ENCODE measurements around the gene SLITRK5.

Gene SLITRK5

DNA sequence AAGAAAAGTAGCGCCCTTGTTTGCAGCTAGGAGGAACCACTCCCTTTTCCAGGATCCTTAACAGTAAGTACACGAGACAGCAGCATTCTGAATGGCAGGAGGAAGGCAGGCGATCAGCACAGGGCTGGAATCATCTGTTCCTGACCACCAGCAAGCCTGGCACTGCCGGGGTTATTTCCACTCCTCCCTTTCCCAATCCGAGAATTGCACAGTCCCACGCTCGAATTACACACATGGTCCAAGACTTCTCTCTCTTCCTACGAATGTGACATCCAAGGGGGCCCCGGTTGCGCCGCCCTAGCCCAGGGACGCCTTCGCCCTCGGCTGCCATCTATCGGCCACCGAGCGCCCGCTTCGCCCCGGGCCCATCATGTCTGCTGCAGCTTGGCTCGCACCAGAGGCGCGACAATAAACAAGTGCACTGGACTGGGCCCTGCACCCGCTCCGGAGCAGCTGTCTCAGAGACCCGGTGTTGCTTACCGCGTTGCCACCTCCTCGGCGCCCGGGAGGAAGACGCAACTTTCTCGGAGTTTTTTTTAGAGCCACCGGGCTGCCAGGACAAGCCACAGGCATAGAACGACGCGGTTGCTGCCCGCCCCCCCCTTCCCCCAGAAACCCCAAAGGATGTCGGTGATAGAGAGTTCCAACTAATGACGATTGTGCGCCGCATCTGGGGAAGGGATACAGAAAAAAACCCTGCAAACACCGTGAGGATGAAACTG is at the start of gene SLITRK5:
TSS of gene SLITRK5 (plus strand) at position 341 of the 722 bp plus-strand sequence. CDS start 4,018 bp downstream, outside the sequence.
- peak; percentile 82 for DNase-seq

DNA sequence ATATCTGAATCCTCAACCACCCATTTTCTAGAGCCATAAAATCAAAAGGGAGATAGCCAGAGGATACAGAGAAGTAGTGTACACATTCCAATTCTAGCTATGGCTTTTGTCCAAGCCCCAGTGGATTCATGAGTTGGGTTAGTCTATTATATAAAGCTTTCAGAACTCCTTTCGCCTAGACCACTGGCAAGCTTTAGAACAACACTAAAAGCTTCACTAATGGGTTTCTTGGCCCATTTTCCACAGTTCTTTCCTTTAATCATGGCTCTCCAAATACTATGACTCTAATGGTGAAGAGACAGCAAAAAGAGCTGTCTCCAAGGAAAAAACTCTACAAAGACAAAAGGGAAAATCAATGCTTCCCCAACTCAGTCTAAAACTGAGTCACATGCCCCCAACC is 48.2 kb upstream of the SLITRK5 start:
- no peak for DNase-seq

DNA sequence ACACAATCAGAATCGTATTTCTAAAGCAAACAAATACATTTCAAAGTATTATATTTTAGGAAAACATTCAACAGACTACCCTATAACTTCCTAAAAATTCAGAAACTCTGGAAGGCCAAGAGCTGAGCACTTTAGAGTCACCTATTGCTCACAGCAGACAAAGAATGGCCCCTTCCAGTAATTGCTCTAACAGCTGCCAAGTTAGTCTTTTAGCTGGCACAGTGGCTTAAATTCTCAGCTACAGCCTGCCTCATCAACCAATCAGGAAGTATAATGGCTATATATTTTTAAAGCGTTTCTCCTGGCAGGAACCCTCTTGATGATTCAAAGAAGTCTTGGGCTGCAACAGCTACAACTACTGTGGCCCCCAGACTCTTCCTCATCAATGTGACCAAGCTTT is 14.9 kb upstream of the SLITRK5 start:
- DNase-seq, result no peak

- no peak for DNase-seq
Measured at GRCh38 chr13:87661471-87661870, 9.7 kb upstream of the SLITRK5 start.

DNA sequence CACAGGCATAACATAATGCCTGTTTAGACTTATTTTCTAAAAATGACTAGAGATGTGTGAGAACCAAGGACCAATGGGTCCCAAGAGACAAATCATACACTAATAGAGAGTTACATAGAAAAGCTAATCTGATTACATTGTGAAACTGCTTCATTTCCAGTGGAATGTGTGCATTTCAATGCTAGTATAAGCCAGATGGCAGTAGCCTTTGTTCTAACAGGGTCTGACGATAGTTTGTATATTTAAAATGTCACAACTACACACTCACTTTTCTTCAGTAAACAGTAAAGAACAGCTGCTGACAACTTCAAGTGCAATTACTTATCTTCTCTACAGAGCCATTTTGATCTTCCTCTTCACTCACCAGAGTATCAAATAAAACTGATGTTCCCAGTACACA is 4.3 kb upstream of the SLITRK5 start:
- DNase-seq, result no peak

GRCh38 chr13:87667686-87668085 is 3.5 kb upstream of the SLITRK5 start:
- DNase-seq, result no peak

GRCh38 chr13:87669379-87669978 is 1.7 kb upstream of the SLITRK5 start:
- no peak for DNase-seq

GRCh38 chr13:87671753-87672605 is 808 bp downstream of the SLITRK5 start:
- no peak for DNase-seq

DNA sequence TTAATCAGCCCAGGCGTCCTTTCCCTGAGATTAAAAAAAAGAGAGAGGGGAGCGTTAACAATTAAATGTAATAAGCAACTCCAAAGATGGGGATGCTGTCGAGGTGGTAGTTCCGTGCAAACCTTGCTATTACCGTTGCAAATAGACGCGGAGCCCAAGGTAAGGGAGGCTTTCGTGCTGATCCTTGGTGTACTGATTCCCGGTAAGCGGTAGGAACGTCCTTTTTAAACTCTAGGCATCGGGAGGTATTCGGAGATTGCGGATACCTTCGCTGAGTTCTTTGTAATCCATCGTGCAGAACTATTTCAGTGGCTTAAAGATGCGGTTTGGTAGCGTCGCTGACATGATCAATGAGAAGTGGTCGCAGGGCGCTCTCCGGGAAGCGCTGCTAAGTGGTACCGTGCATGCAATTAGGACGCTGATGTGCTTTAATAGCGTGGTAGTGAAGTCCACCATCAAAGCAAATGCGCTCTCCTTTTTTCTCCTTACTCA is 3.1 kb downstream of the SLITRK5 start:
- DNase-seq, result no peak

DNA sequence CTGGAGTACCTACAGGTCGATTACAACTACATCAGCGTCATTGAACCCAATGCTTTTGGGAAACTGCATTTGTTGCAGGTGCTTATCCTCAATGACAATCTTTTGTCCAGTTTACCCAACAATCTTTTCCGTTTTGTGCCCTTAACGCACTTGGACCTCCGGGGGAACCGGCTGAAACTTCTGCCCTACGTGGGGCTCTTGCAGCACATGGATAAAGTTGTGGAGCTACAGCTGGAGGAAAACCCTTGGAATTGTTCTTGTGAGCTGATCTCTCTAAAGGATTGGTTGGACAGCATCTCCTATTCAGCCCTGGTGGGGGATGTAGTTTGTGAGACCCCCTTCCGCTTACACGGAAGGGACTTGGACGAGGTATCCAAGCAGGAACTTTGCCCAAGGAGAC is 4.7 kb downstream of the SLITRK5 start:
- no peak for DNase-seq

DNA sequence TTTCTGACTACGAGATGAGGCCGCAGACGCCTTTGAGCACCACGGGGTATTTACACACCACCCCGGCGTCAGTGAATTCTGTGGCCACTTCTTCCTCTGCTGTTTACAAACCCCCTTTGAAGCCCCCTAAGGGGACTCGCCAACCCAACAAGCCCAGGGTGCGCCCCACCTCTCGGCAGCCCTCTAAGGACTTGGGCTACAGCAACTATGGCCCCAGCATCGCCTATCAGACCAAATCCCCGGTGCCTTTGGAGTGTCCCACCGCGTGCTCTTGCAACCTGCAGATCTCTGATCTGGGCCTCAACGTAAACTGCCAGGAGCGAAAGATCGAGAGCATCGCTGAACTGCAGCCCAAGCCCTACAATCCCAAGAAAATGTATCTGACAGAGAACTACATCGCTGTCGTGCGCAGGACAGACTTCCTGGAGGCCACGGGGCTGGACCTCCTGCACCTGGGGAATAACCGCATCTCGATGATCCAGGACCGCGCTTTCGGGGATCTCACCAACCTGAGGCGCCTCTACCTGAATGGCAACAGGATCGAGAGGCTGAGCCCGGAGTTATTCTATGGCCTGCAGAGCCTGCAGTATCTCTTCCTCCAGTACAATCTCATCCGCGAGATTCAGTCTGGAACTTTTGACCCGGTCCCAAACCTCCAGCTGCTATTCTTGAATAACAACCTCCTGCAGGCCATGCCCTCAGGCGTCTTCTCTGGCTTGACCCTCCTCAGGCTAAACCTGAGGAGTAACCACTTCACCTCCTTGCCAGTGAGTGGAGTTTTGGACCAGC is 5.3 kb downstream of the SLITRK5 start:
- DNase-seq, result no peak

- no peak for DNase-seq
Measured at GRCh38 chr13:87677043-87677495, 5.9 kb downstream of the SLITRK5 start.

- no peak for DNase-seq
Measured at GRCh38 chr13:87677496-87678371, 6.6 kb downstream of the SLITRK5 start.

- DNase-seq, result no peak
Measured at GRCh38 chr13:87678372-87678752, 7.2 kb downstream of the SLITRK5 start.

- DNase-seq, result no peak
Measured at GRCh38 chr13:87680298-87680697, 9.1 kb downstream of the SLITRK5 start.

DNA sequence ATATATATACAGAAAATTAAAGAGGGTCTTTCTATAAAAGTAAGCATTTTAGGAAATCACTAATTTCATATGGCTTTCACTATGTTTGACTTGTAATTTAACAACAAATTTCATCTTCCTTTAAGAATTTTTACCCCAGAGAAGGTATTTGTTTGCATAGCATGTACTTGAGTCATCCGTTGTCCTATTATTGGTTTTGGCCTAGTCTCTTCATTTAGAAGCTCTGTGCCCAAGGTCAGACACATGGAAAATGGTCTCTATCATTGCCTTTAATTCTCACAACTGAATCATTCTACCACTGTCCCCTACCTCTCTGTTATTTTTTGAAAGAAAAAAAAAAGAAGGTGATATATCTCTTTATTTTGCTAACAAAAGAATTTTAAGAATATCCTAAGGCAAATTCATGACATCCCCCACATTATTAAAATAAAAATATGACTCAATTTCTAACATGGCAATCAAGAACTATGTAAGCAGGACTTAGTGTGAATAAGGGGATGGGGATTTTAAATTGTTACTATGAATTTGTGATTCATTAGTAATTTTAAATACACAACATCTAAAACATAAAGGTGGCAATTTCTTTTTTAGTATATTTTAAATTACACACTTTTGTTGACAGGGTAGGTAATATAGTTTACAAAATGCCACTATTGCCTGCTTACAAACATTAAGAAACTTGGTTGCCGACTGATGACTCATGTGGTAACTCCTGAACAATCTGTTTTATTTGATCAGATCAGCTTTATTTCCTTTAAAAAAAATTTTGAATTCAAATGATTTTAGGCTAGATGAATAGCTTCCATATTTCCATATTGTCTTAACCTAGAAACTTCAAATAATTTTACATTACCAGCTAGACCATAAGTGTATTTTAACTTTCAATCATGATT is 13.9 kb downstream of the SLITRK5 start:
- no peak for DNase-seq

GRCh38 chr13:87696458-87696857 is 25.3 kb downstream of the SLITRK5 start:
- DNase-seq, result no peak

- no peak for DNase-seq
Measured at GRCh38 chr13:87698268-87698667, 27.1 kb downstream of the SLITRK5 start.

- DNase-seq, result no peak
Measured at GRCh38 chr13:87709947-87710346, 38.8 kb downstream of the SLITRK5 start.

- no peak for DNase-seq
Measured at GRCh38 chr13:87712012-87712411, 40.8 kb downstream of the SLITRK5 start.
